GM20000 (cell line): ENCODE results near the gene APBB3.

Experiments used
- DNase-seq: peaks from one replicate; pipeline ENCODE4 v3.0.0; 2012; ENCODE audit warnings: low spot score
- CTCF ChIP-seq: IDR thresholded peaks from 2 replicates; pipeline ENCODE4 v1.5.1; 2012; ENCODE audit warnings: mild to moderate bottlenecking, control low read depth; ENCODE audit errors: extremely low read depth, missing control alignments

Gene APBB3

DNA sequence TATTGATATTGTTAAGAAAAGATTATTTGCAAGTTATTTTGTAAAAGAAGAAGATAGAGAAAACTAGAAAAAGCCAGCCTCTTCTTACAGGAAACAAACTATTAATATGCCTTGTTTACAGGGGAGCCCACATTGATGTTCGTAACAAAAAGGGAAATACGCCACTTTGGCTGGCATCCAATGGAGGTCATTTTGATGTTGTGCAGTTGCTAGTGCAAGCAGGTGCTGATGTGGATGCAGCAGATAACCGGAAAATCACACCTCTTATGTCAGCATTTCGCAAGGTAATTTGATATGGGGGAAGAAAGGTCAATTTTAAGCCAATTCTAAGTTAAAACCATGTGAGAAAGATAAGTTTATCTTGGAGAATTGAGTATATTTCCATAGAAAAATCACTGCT, 54.5 kb downstream of the APBB3 start:
- no peak for TF ChIP-seq CTCF
- no peak for DNase-seq
